HepG2 (cell line): ENCODE results near the gene RMI2. TPM values are rescaled to one million over a fixed set of nuclear protein-coding genes. Genes with fewer than 3 reads are reported as not detected.
A peak's percentile ranks its signal among the peaks of the same experiment; 100 is the strongest.

Experiments used
- ARHGAP35 ChIP-seq: sonication (generic); formaldehyde crosslinking; IDR thresholded peaks from 2 replicates; pipeline ENCODE4 v1.9.0; 2022; ENCODE audit warnings: mild to moderate bottlenecking, inconsistent platforms, moderate library complexity, missing genetic modification reagents, borderline replicate concordance
- CC2D1A ChIP-seq: sonication (generic); formaldehyde crosslinking; IDR thresholded peaks from 2 replicates; pipeline ENCODE4 v1.8.1; 2023; ENCODE audit warnings: mild to moderate bottlenecking, missing genetic modification reagents
- FOXP1 ChIP-seq, 2 experiments: fragments of 450-650 bp in 1 of 2; IDR thresholded peaks; 2 replicates each; pipeline ENCODE4 v1.6.1; 2017 to 2018; ENCODE audit warnings: antibody characterized with exemption in 1 of 2
- GLI4 ChIP-seq: sonication (generic); formaldehyde crosslinking; IDR thresholded peaks from 2 replicates; pipeline ENCODE4 v1.5.1; 2020; ENCODE audit warnings: missing genetic modification reagents, mild to moderate bottlenecking, moderate library complexity, borderline replicate concordance
- MTF2 ChIP-seq: sonication (generic); formaldehyde crosslinking; IDR thresholded peaks from 2 replicates; pipeline ENCODE4 v1.5.0; 2020; ENCODE audit warnings: missing genetic modification reagents, borderline replicate concordance
- NFE2 ChIP-seq: sonication (generic); formaldehyde crosslinking; IDR thresholded peaks from 2 replicates; pipeline ENCODE4 v1.4.0; 2020; ENCODE audit warnings: missing genetic modification reagents
- NFE2L1 ChIP-seq: sonication (generic); formaldehyde crosslinking; IDR thresholded peaks from 2 replicates; pipeline ENCODE4 v1.4.0; 2020; ENCODE audit warnings: missing genetic modification reagents, mild to moderate bottlenecking, borderline replicate concordance
- ZNF124 ChIP-seq: sonication (generic); formaldehyde crosslinking; IDR thresholded peaks from 2 replicates; pipeline ENCODE4 v1.4.0; 2020; ENCODE audit warnings: missing genetic modification reagents
- ZNF260 ChIP-seq: sonication (generic); formaldehyde crosslinking; IDR thresholded peaks from 2 replicates; pipeline ENCODE4 v1.4.0; 2020; ENCODE audit warnings: missing genetic modification reagents, low read depth, mild to moderate bottlenecking, borderline replicate concordance
- ZNF547 ChIP-seq: sonication (generic); formaldehyde crosslinking; IDR thresholded peaks from 2 replicates; pipeline ENCODE4 v1.5.1; 2020; ENCODE audit warnings: mild to moderate bottlenecking, missing genetic modification reagents
- ZNF614 ChIP-seq: IDR thresholded peaks from 2 replicates; pipeline ENCODE4 v1.6.1; 2018; ENCODE audit warnings: missing biosample characterization, missing genetic modification reagents, inconsistent platforms, borderline replicate concordance
- ZNF781 ChIP-seq: sonication (generic); formaldehyde crosslinking; IDR thresholded peaks from 2 replicates; pipeline ENCODE4 v1.5.1; 2020; ENCODE audit warnings: borderline replicate concordance, mild to moderate bottlenecking, missing genetic modification reagents; ENCODE audit errors: not compliant biosample characterization
- ZNF790 ChIP-seq: sonication (generic); formaldehyde crosslinking; IDR thresholded peaks from 2 replicates; pipeline ENCODE4 v1.8.0; 2022; ENCODE audit warnings: missing genetic modification reagents, mild to moderate bottlenecking, borderline replicate concordance
- polyA plus RNA-seq, 8 experiments: library from polyadenylated mRNA; depleted of rRNA in 3 of 8; stranded (reverse) in 7 of 8; unstranded in 1 of 8; fragments of >200 nt; fragmentation: Illumina TruSeq in 4 of 8; extraction: Trizol in 4 of 8; gene quantifications; 2 replicates each; pipeline versions ENCODE4 v1.2.1 to v1.2.3, GENCODE V29; 2011 to 2016; ENCODE audit warnings: low read depth in 4 of 8, missing spikeins in 1 of 8, mixed read lengths in 1 of 8; ENCODE audit not compliant: insufficient read depth in 1 of 8
- total RNA-seq, 5 experiments: library from RNA; depleted of rRNA; stranded (reverse); fragments of >200 nt; fragmentation: Illumina TruSeq; extraction: Trizol; gene quantifications; 2 replicates each; pipeline ENCODE4 v1.2.3, GENCODE V29; 2016; ENCODE audit warnings: low read depth in 1 of 5
- TF ChIP-seq, protein P1 (sequence below): sonication (generic); formaldehyde crosslinking; IDR thresholded peaks from 2 replicates; pipeline ENCODE4 v1.5.0; 2020; ENCODE audit warnings: missing genetic modification reagents
- TF ChIP-seq, protein P2 (sequence below): fragments of 450-650 bp; IDR thresholded peaks from 2 replicates; pipeline ENCODE4 v1.6.1; 2016
- TF ChIP-seq, protein P3 (sequence below): sonication (generic); formaldehyde crosslinking; IDR thresholded peaks from 2 replicates; pipeline ENCODE4 v1.4.0; 2020; ENCODE audit warnings: missing genetic modification reagents, borderline replicate concordance
- TF ChIP-seq, protein P4 (sequence below): sonication (generic); formaldehyde crosslinking; conservative IDR thresholded peaks from 2 replicates; pipeline ENCODE4 v1.8.0; 2022; ENCODE audit warnings: missing genetic modification reagents

The RMI2 gene
- total and polyA plus RNA-seq, 2 of the 13 experiments (the other 11 are each of a cell fraction or from before 2014, with no cell fraction given): 24.5 to 55.7 TPM

DNA sequence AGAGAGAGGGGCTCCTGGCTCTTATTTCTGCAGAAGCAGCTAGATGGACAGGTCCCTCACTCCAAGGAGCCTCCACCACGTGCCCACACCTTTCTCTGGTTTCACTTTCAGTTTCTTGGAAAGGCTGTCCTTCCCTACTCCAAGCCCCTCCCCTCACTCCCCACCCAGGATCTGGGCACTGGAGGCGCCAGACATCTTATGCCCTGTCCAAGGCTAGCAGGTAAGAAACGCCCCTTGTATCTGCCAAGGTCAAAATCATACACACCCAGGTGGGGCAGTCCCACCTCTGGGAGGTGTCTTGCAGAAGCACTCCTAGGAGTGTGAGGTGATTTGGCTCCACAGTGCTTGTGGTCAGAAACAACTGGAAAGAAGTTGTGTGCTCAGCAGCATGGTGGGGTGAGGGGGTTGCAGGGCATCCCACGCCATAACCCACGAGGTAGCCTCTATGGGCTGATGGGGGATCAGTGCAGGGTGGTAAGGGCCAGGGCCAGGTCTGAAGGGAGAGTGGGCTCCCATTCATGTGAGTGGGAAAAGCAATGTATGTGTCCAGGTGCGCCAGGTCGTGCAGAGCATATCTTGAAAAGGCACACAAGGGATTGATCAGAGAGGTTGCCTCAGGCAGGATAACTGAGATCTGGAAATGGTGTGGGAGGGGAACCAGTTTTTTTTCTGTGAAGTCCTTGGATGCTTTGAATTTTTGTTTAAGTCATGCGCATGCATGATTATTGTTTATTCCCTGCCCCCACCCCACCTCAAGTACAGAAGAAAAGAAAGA lies 32.4 kb upstream of the RMI2 start (continued):
- TF ChIP-seq, protein P1, sequence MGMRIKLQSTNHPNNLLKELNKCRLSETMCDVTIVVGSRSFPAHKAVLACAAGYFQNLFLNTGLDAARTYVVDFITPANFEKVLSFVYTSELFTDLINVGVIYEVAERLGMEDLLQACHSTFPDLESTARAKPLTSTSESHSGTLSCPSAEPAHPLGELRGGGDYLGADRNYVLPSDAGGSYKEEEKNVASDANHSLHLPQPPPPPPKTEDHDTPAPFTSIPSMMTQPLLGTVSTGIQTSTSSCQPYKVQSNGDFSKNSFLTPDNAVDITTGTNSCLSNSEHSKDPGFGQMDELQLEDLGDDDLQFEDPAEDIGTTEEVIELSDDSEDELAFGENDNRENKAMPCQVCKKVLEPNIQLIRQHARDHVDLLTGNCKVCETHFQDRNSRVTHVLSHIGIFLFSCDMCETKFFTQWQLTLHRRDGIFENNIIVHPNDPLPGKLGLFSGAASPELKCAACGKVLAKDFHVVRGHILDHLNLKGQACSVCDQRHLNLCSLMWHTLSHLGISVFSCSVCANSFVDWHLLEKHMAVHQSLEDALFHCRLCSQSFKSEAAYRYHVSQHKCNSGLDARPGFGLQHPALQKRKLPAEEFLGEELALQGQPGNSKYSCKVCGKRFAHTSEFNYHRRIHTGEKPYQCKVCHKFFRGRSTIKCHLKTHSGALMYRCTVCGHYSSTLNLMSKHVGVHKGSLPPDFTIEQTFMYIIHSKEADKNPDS (CRISPR knock-in tag): 0 out of 2 replicates have a peak, but pooled peaks have one; percentile 28
- TF ChIP-seq ZNF790: 0 out of 2 replicates have a peak, but pooled peaks have one; percentile 42
- TF ChIP-seq ZNF124 (CRISPR knock-in tag): 0 out of 2 replicates have a peak, but pooled peaks have one; percentile 27
- TF ChIP-seq, protein P2, sequence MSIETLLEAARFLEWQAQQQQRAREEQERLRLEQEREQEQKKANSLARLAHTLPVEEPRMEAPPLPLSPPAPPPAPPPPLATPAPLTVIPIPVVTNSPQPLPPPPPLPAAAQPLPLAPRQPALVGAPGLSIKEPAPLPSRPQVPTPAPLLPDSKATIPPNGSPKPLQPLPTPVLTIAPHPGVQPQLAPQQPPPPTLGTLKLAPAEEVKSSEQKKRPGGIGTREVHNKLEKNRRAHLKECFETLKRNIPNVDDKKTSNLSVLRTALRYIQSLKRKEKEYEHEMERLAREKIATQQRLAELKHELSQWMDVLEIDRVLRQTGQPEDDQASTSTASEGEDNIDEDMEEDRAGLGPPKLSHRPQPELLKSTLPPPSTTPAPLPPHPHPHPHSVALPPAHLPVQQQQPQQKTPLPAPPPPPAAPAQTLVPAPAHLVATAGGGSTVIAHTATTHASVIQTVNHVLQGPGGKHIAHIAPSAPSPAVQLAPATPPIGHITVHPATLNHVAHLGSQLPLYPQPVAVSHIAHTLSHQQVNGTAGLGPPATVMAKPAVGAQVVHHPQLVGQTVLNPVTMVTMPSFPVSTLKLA: 0 out of 2 replicates have a peak, but pooled peaks have one; percentile 8
- TF ChIP-seq GLI4: peak; percentile 78; the same call in 1 of the 2 replicates
- TF ChIP-seq FOXP1 (IDR thresholded peaks at IDR 0.05): no peak
- 0 out of 2 replicates have a peak, but pooled peaks have one; percentile 23 for TF ChIP-seq FOXP1 (CRISPR knock-in tag; IDR thresholded peaks at IDR 0.05)
- TF ChIP-seq ZNF781 (CRISPR knock-in tag): peak; percentile 44
- 0 out of 2 replicates have a peak, but pooled peaks have one; percentile 29 for TF ChIP-seq NFE2 (CRISPR knock-in tag)
- TF ChIP-seq ZNF260: no peak
- peak; percentile 72; the same call in 1 of the 2 replicates for TF ChIP-seq ARHGAP35 (CRISPR knock-in tag)
- peak; percentile 52; the same call in 1 of the 2 replicates for TF ChIP-seq ZNF614 (CRISPR knock-in tag)
- TF ChIP-seq ZNF547 (CRISPR knock-in tag): peak; percentile 64
- TF ChIP-seq, protein P3, sequence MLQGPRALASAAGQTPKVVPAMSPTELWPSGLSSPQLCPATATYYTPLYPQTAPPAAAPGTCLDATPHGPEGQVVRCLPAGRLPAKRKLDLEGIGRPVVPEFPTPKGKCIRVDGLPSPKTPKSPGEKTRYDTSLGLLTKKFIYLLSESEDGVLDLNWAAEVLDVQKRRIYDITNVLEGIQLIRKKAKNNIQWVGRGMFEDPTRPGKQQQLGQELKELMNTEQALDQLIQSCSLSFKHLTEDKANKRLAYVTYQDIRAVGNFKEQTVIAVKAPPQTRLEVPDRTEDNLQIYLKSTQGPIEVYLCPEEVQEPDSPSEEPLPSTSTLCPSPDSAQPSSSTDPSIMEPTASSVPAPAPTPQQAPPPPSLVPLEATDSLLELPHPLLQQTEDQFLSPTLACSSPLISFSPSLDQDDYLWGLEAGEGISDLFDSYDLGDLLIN (CRISPR knock-in tag): 0 out of 2 replicates have a peak, but pooled peaks have one; percentile 20
- TF ChIP-seq NFE2L1 (CRISPR knock-in tag): no peak
- TF ChIP-seq, protein P4, sequence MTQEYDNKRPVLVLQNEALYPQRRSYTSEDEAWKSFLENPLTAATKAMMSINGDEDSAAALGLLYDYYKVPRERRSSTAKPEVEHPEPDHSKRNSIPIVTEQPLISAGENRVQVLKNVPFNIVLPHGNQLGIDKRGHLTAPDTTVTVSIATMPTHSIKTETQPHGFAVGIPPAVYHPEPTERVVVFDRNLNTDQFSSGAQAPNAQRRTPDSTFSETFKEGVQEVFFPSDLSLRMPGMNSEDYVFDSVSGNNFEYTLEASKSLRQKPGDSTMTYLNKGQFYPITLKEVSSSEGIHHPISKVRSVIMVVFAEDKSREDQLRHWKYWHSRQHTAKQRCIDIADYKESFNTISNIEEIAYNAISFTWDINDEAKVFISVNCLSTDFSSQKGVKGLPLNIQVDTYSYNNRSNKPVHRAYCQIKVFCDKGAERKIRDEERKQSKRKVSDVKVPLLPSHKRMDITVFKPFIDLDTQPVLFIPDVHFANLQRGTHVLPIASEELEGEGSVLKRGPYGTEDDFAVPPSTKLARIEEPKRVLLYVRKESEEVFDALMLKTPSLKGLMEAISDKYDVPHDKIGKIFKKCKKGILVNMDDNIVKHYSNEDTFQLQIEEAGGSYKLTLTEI (CRISPR knock-in tag): no peak
- TF ChIP-seq CC2D1A: 0 out of 2 replicates have a peak, but pooled peaks have one; percentile 47
- TF ChIP-seq MTF2: no peak
